Stimulated activated CD4-positive, alpha-beta T cell treated with anti-CD3 and anti-CD28 coated beads, Interleukin-1b, Interleukin-23, amount 100 ng/mL, for 1 hour (primary cell): Measurements from ENCODE around the gene COL25A1.
"Not testable (repeated sequence)": the region's sequence is repeated elsewhere in the genome, so short reads cannot be mapped to it uniquely, and the experiment has no call there.

ENCODE experiments used
- DNase-seq, 2 donors: peaks; one replicate each; pipeline ENCODE4 v3.0.0-alpha.2; 2020; ENCODE audit warnings: low read depth in 2 of 2

Gene COL25A1

GRCh38 chr4:109012286-109012880 is 290.1 kb downstream of the COL25A1 start:
- DNase-seq, result no peak

DNA sequence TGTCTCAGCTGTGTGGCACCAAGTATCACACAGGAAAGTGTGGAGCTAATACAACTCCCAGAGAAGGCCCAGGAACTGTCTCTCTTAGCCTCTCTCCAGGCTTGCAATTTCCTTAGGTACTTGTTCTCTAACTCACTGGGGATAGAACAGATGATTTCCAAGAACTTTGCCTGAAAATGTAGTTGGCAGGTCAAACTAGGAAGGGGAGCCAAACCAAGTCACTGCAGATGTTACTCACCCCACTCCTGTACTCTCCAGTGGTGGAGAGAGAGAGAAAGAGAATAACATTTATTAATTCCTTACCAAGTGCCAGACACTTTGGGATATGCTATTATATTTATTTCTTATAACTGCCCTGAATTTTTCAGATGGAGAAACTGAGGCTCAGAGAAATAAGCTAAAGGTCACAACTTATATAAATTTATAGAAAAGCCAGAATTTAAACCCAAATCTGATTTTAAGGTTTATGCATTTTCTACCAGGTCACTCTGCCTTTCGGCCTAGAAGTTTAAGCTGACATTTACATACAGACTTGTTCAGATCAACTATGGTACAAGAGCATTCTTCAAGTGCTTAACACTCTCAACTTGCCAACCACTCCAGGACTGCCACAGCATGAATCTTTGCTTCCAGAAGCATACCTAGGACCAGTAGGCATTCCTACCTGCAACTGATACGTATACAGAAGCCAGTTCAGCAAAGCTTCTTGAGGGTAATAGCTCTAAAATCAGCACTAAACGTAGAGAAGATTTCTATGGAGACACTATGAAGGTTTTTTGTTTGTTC is 291.0 kb downstream of the COL25A1 start:
- no peak for DNase-seq

- no peak for DNase-seq
Measured at GRCh38 chr4:109010521-109010920, 291.9 kb downstream of the COL25A1 start.

GRCh38 chr4:109009909-109010308 is 292.5 kb downstream of the COL25A1 start:
- no peak for DNase-seq

GRCh38 chr4:109007976-109008375 is 294.5 kb downstream of the COL25A1 start:
- DNase-seq, result no peak

DNA sequence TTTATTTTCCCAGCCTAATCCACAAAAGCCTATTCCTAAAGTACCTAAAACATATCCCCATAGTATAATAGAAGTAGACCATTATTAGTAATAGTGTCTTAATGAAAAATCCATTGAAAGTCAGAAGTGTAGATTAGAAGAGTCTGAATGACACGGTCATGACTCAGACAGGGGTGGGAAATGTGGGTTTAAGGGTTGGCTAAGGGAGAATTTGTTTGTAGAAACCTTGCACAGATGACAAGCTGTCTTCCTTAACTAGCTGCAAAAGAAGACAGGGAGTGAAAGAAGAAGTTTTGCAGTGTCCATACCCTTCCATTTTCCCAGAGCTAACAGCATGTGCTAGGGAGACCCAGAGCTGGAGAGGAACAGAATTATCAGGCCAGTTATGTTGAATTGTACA is 296.9 kb downstream of the COL25A1 start:
- no peak for DNase-seq

DNA sequence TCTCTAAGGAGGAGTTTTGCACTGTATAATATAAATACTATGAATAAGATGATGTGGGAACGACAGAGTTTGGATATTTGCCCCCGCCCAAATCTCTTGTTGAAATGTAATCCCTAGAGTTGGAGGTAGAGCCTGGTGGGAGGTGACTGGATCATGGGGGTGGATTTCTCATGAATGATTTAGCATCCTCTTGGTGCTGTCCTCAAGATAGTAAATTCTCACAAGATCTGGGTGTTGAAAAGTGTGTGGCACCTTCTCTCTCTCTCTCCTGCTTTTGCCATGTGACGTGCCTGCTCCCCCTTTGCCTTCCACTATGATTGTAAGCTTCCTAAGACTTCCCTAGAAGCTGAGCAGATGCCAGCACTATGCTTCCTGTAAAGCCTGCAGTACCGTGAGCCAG is 298.0 kb downstream of the COL25A1 start:
- DNase-seq, result no peak

GRCh38 chr4:109003964-109004363 is 298.5 kb downstream of the COL25A1 start:
- DNase-seq, result no peak

DNA sequence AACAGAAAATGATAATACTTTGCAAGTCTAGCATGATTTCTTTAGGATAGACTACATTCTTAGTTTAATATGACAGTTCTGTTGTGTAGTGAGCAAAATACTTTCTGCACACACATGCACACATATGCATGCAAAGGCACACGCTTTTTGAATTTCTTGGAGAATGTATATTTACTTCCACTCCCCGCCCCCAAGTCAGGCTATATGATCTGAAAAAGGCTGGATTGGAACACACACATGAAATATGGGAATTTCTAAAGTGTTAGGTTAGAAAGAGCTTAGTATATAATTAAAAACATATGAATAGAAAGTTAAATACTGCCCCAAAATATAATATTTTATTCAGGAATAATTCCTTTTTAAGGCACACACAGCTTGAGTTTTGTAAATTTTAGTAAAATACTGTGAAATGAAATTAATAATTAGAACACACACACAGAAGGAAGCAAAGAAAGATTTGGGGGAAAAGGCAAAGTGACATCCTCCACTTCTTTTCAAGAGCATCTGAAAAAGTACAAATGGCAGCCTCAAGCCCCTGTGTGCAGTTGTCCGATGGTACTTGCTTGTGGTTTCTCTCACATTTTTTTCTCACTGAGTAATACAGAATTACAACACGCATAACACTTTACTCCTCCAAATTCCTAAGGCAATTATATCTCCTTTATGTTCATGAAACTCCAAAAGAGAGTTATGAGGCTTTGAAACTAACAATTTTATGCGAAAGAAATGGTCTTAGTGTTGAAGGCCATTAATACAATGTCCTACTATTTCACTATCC is 310.7 kb downstream of the COL25A1 start:
- no peak for DNase-seq

DNA sequence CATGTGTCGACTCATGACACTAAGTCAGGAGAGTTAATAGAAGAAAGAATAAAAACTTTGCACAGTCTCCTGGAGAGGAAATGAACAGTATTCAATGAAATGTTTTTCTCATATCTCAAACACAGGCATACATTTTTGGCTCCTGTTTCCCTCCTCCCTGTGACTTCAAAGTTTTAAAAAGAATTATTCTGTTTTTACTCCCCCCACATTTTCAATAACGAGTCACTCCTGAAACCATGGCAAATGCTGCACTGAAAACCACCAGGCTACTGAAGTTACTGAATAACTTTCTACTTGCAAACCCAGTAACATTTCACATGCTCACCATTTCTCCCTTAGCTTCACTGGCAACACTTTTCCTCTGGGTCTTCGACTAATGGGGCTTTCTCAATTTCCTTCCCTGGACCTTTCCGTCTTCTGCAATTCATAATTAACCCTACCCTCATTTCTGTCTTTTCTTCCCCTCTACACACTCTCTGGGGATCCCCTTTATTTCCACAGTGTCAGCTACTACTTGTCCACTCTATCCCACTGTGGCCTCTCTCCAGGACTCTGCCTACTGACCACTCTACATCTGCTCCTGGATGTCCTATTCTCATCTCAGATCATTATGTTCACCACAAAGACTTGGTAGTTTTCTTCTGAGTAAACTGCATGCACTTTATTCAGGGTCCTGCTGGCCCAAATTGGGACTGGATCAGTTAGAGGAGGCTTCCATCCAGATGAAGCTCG is 313.8 kb downstream of the COL25A1 start:
- DNase-seq, result no peak

DNA sequence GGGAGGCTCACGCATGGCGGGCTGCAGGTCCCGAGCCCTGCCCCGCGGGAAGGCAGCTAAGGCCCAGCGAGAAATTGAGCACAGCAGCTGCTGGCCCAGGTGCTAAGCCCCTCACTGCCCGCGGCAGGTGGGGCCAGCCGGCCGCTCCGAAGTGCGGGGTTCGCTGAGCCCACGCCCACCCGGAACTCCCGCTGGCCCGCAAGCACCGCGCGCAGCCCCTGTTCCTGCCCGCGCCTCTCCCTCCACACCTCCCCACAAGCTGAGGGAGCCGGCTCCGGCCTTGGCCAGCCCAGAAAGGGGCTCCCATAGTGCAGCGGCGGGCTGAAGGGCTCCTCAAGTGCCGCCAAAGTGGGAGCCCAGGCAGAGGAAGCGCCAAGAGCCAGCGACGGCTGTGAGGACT is 318.0 kb downstream of the COL25A1 start:
- DNase-seq, result not testable (repeated sequence)

GRCh38 chr4:108982402-108983185 is 319.9 kb downstream of the COL25A1 start:
- DNase-seq, result no peak

GRCh38 chr4:108980455-108981239 is 321.8 kb downstream of the COL25A1 start:
- DNase-seq, result no peak

GRCh38 chr4:108979759-108980158 is 322.7 kb downstream of the COL25A1 start:
- no peak for DNase-seq

DNA sequence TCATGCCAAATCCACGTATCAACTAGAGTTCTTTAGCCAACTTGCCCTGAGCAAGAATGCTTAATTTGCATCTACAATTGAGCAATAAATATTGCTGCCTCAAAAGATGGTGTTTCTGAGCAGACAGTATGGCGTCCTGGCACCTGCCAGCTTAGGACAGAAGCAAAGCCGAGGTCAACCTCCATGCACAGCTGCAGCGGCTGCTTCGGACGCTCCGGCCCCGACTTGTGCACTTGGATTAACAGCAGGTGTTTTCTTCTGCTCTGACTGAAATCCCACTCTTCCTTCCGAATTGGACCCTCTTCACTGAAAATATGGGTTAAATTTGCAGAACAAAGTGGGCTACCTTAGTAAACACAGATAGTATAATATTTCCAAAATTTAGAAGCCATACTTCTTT is 324.4 kb downstream of the COL25A1 start:
- DNase-seq, result no peak

DNA sequence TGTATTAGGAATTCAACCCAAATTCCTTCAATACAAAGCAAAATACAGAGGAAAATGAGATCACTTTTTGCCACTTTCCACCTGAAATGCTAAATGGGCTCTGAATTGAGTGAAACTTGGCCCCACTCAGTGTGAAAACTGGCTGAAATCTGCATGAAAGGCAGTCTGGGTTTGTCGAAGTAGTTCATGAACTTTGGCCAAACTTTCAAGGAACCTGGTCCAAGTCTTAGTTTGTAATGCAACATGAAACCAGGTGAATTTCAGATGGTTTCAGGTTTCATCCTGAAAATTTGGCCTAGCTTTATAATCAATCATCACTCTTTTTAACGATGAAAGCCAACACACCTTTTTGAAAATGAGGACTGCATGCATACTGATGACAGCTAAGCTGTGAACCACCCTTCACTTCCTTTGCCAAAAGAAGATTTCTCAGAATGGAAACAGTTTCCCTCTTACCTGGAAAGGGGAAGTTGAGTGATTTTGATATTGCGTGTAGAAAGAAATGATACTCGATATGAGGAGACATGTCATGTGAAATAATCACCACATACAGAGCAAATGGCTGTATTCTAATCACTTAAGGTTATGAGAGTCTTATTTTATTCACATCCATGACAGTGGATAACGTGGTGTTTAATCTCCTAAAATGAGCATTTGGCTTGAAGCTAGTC is 329.7 kb downstream of the COL25A1 start:
- DNase-seq, result no peak

DNA sequence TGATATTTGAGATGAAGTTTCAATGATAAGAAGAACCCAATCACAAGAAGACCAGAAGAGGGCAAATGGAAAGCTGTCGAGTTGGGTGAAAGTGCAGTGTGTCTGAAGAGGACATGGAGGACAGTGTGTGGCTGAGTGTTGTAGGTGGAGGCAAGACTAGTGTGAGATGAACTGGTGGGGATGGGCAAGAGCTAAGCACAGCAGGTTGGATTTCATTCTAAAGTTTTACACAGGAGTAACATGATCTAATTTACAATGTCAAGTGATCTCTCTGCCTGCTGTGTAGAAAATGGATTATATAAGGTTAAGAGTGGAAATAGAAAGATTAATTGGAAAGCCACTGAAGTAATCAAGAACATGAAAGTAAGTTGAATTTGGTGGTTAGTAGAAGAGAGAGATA is 331.0 kb downstream of the COL25A1 start:
- no peak for DNase-seq

DNA sequence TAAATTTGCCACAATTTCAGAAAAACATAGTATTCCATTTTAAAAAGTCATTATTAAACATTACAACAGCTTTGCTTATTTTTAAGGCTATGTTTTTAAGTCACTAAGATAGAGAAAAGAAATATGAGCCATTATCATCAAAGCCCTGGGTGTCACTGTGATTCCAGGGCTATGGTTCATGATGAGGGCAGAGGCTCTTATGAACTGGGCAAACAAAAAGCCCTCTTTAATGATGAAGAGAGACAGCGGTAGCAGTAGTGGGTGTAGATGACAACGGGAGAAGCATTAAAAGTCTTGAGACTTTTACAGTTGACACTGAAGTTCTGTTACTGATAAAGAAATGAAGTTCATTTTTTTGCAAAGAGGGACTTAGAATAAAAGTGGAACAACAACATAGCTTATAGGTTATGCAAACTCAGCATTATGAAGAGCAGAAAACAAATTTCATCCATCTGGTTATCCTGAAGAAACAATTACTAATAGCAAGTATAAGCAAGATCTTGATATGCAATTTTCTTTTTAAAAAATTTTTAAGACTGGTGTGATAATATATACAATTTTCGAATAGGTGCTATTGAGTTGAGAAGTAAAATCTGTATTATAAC is 336.9 kb downstream of the COL25A1 start:
- DNase-seq, result no peak

DNA sequence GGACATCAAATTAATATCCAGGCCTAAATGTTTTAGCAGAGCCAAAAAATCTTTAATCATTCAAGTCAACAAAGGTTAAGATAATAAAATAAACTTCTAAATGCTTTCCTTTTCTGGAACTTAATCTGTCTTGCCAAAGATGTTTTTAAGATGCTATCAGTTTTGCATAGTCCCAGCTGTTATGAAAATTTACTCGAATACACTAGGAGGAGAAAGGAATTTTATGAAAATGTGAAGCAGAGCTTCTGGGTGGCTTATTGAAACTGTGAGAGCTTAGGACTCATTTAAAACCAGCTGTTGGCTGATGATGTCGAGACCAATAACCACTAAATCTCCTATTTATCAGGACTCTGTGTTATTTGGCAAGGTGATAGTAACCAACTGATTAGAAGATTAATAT is 337.4 kb downstream of the COL25A1 start:
- no peak for DNase-seq

- no peak for DNase-seq
Measured at GRCh38 chr4:108963910-108964309, 338.5 kb downstream of the COL25A1 start.
